H9 (cell line): ENCODE data around the gene FBXL14. TPM values are rescaled to one million over a fixed set of nuclear protein-coding genes. Genes with fewer than 3 reads are reported as not detected.

Source experiments
- DNase-seq: peaks from one replicate; pipeline ENCODE4 v3.0.0-alpha.2; 2017
- H2AFZ ChIP-seq: one replicate; pipeline ENCODE4 v1.6.1; 2013; ENCODE audit warnings: mild to moderate bottlenecking, low read length, control low read depth, moderate library complexity
- H2AK5ac ChIP-seq: 2 replicates; pipeline ENCODE4 v1.6.1; 2013; ENCODE audit warnings: low read length, control low read depth, mixed read lengths; ENCODE audit not compliant: insufficient read length
- H2BK120ac ChIP-seq: one replicate; pipeline ENCODE4 v1.6.1; 2013; ENCODE audit warnings: low read depth, mild to moderate bottlenecking, low read length, control low read depth, inconsistent platforms; ENCODE audit not compliant: poor library complexity, severe bottlenecking
- H2BK12ac ChIP-seq: 2 replicates; pipeline ENCODE4 v1.6.1; 2013; ENCODE audit warnings: low read length, control low read depth, mixed read lengths, low read depth; ENCODE audit not compliant: insufficient read length
- H2BK15ac ChIP-seq: 2 replicates; pipeline ENCODE4 v1.6.1; 2013; ENCODE audit warnings: low read depth, low read length, control low read depth
- H2BK20ac ChIP-seq: one replicate; pipeline ENCODE4 v1.6.1; 2013; ENCODE audit warnings: low read depth, mild to moderate bottlenecking, low read length, control low read depth, inconsistent platforms; ENCODE audit not compliant: poor library complexity, severe bottlenecking
- H2BK5ac ChIP-seq: 2 replicates; pipeline ENCODE4 v1.6.1; 2013; ENCODE audit warnings: low read length, control low read depth, mixed read lengths; ENCODE audit not compliant: insufficient read length
- H3K14ac ChIP-seq: 2 replicates; pipeline ENCODE4 v1.6.1; 2013; ENCODE audit warnings: low read length, control low read depth; ENCODE audit not compliant: insufficient read depth
- H3K18ac ChIP-seq: 2 replicates; pipeline ENCODE4 v1.6.1; 2013; ENCODE audit warnings: low read depth, mild to moderate bottlenecking, mixed read lengths, low read length, control low read depth; ENCODE audit not compliant: insufficient read length
- H3K23ac ChIP-seq: 2 replicates; pipeline ENCODE4 v1.6.1; 2013; ENCODE audit warnings: low read length, control low read depth, mixed read lengths, low read depth; ENCODE audit not compliant: insufficient read length
- H3K23me2 ChIP-seq: 2 replicates; pipeline ENCODE4 v1.6.1; 2013; ENCODE audit warnings: low read depth, mild to moderate bottlenecking, mixed read lengths, low read length, control low read depth; ENCODE audit not compliant: insufficient read length, poor library complexity, severe bottlenecking
- H3K27ac ChIP-seq: 2 replicates; pipeline ENCODE4 v1.5.1; 2013; ENCODE audit warnings: low read length, control low read depth, mixed read lengths, low read depth; ENCODE audit not compliant: insufficient read length
- H3K27me3 ChIP-seq: 2 replicates; pipeline ENCODE4 v1.6.1; 2013; ENCODE audit warnings: low read length, control low read depth, inconsistent platforms; ENCODE audit not compliant: insufficient read depth
- H3K4ac ChIP-seq: 2 replicates; pipeline ENCODE4 v1.6.1; 2013; ENCODE audit warnings: low read depth, mild to moderate bottlenecking, control low read depth, inconsistent platforms, low read length, moderate library complexity
- H3K4me1 ChIP-seq: 2 replicates; pipeline ENCODE4 v1.6.1; 2013; ENCODE audit warnings: low read length, control low read depth, inconsistent platforms; ENCODE audit not compliant: insufficient read depth
- H3K4me2 ChIP-seq: 2 replicates; pipeline ENCODE4 v1.6.1; 2013; ENCODE audit warnings: low read length, control low read depth, mixed read lengths; ENCODE audit not compliant: insufficient read length, insufficient read depth
- H3K56ac ChIP-seq: 2 replicates; pipeline ENCODE4 v1.6.1; 2013; ENCODE audit warnings: low read depth, mild to moderate bottlenecking, mixed read lengths, low read length, control low read depth; ENCODE audit not compliant: insufficient read length
- H3K79me1 ChIP-seq: 2 replicates; pipeline ENCODE4 v1.6.1; 2013; ENCODE audit warnings: low read depth, mild to moderate bottlenecking, moderate library complexity, low read length, control low read depth, inconsistent platforms; ENCODE audit not compliant: insufficient read depth, poor library complexity, severe bottlenecking
- H3K79me2 ChIP-seq: 2 replicates; pipeline ENCODE4 v1.6.1; 2013; ENCODE audit warnings: low read length, control low read depth, inconsistent platforms; ENCODE audit not compliant: insufficient read depth
- H3K9ac ChIP-seq: 2 replicates; pipeline ENCODE4 v1.6.1; 2013; ENCODE audit warnings: low read length, control low read depth, mixed read lengths; ENCODE audit not compliant: insufficient read length; ENCODE audit errors: extremely low read depth
- H3K9me3 ChIP-seq: one replicate; pipeline ENCODE4 v1.6.1; 2013; ENCODE audit warnings: low read depth, low read length, inconsistent platforms; ENCODE audit not compliant: control insufficient read depth
- H3T11ph ChIP-seq: one replicate; pipeline ENCODE4 v1.6.1; 2013; ENCODE audit warnings: mild to moderate bottlenecking, low read length, control low read depth, inconsistent platforms
- H4K20me1 ChIP-seq: one replicate; pipeline ENCODE4 v1.6.1; 2013; ENCODE audit not compliant: control insufficient read depth, insufficient read length, insufficient read depth
- H4K5ac ChIP-seq: 2 replicates; pipeline ENCODE4 v1.6.1; 2013; ENCODE audit warnings: low read depth, mild to moderate bottlenecking, mixed read lengths, low read length, control low read depth; ENCODE audit not compliant: insufficient read length
- H4K8ac ChIP-seq: replicated peaks from 2 replicates; pipeline ENCODE4 v1.6.1; 2013; ENCODE audit warnings: low read length, control low read depth, mixed read lengths, low read depth; ENCODE audit not compliant: insufficient read length
- H4K91ac ChIP-seq: 2 replicates; pipeline ENCODE4 v1.6.1; 2013; ENCODE audit warnings: low read depth, mild to moderate bottlenecking, moderate library complexity, mixed read lengths, low read length, control low read depth; ENCODE audit not compliant: insufficient read length
- H3K27ac Mint-ChIP-seq, 3 experiments: 2 replicates in 2 of 3; 3 replicates in 1 of 3; pipeline ENCODE4 v1.8.0; 2020 to 2021; ENCODE audit warnings: mixed read lengths in 3 of 3, mild to moderate bottlenecking in 1 of 3, moderate library complexity in 1 of 3
- H3K27me3 Mint-ChIP-seq: 2 replicates; pipeline ENCODE4 v1.8.0; 2021; ENCODE audit warnings: low read depth, mild to moderate bottlenecking, moderate library complexity, mixed read lengths
- H3K36me3 Mint-ChIP-seq, 3 experiments: 2 replicates in 2 of 3; 3 replicates in 1 of 3; pipeline ENCODE4 v1.8.0; 2020 to 2021; ENCODE audit warnings: low read depth in 3 of 3, mixed read lengths in 3 of 3; ENCODE audit not compliant: insufficient read depth in 1 of 3
- H3K4me1 Mint-ChIP-seq, 2 experiments: 2 replicates each; pipeline ENCODE4 v1.8.0; 2020; ENCODE audit warnings: mixed read lengths in 2 of 2
- H3K4me3 Mint-ChIP-seq, 2 experiments: 2 replicates in 1 of 2; 3 replicates in 1 of 2; pipeline ENCODE4 v1.8.0; 2020 to 2021; ENCODE audit warnings: mild to moderate bottlenecking in 2 of 2, mixed read lengths in 2 of 2, moderate library complexity in 1 of 2
- H3K9me3 Mint-ChIP-seq, 2 experiments: 2 replicates in 1 of 2; 3 replicates in 1 of 2; pipeline ENCODE4 v1.8.0; 2020; ENCODE audit warnings: mild to moderate bottlenecking in 2 of 2, mixed read lengths in 2 of 2, moderate library complexity in 1 of 2
- WGBS: extraction: QIAGEN DNeasy Blood & Tissue Kit; methylation state at CpG from one replicate; pipeline ENCODE4 v1.1.7; 2013; ENCODE audit warnings: missing lambda C conversion rate, low lambda C conversion rate, mixed read lengths; ENCODE audit not compliant: insufficient read length; ENCODE audit errors: extremely low coverage; 5-methylcytosine and 5-hydroxymethylcytosine counted together
- total RNA-seq: library from RNA; stranded (reverse); gene quantifications from 2 replicates; pipeline ENCODE4 v1.2.1, GENCODE V29; 2021
- TF ChIP-seq, protein P1 (sequence below): fragments of 200-600 bp; sonication (generic); conservative IDR thresholded peaks from 3 replicates; pipeline ENCODE4 v1.8.0; 2021; ENCODE audit warnings: antibody characterized with exemption, mild to moderate bottlenecking

FBXL14 gene
- total RNA-seq, 1 experiment from 2014 or later, result 15.6 TPM

- Mint-ChIP-seq H3K4me1 (peaks cover 0 to 8% of the 10 kb centered on the region in 2 experiments; a peak in 2 of 4 replicates), H3K9me3 (peaks cover 0 to 4% of the 10 kb centered on the region in 2 experiments; a peak in 1 of 5 replicates), H3K4me3 (no peak overlapping the region), H3K27me3 (peaks cover 28% of the 10 kb centered on the region), H3K36me3 (no peaks in the 10 kb centered on the region), H3K27ac (no peak overlapping the region; a peak in 1 of 7 replicates)
- Histone ChIP-seq H3K4me2 (no peak overlapping the region), H3K9ac (no peak overlapping the region), H3K23me2 (no peaks in the 10 kb centered on the region), H2BK5ac (no peak overlapping the region), H4K8ac (no peak overlapping the region), H3K27me3 (no peaks in the 10 kb centered on the region), H3K27ac (no peak overlapping the region), H2BK12ac (no peak overlapping the region), H3T11ph (no peak overlapping the region), H4K91ac (no peak overlapping the region), H3K18ac (no peak overlapping the region), H4K5ac (no peak overlapping the region), H3K79me2 (no peaks in the 10 kb centered on the region), H3K56ac (no peak overlapping the region), H3K23ac (no peak overlapping the region), H3K4me1 (no peaks in the 10 kb centered on the region), H2BK15ac (no peak overlapping the region), H2BK120ac (no peak overlapping the region), H3K79me1 (no peaks in the 10 kb centered on the region), H2AK5ac (no peak overlapping the region), H3K9me3 (no peaks in the 10 kb centered on the region), H3K4ac (no peak overlapping the region), H3K14ac (no peak overlapping the region; the same call in 1 of the 2 replicates), H4K20me1 (no peaks in the 10 kb centered on the region), H2BK20ac (no peak overlapping the region), H2AFZ (no peak overlapping the region)
- TF ChIP-seq, protein P1, sequence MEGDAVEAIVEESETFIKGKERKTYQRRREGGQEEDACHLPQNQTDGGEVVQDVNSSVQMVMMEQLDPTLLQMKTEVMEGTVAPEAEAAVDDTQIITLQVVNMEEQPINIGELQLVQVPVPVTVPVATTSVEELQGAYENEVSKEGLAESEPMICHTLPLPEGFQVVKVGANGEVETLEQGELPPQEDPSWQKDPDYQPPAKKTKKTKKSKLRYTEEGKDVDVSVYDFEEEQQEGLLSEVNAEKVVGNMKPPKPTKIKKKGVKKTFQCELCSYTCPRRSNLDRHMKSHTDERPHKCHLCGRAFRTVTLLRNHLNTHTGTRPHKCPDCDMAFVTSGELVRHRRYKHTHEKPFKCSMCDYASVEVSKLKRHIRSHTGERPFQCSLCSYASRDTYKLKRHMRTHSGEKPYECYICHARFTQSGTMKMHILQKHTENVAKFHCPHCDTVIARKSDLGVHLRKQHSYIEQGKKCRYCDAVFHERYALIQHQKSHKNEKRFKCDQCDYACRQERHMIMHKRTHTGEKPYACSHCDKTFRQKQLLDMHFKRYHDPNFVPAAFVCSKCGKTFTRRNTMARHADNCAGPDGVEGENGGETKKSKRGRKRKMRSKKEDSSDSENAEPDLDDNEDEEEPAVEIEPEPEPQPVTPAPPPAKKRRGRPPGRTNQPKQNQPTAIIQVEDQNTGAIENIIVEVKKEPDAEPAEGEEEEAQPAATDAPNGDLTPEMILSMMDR, result no peak
- DNase-seq, result no peak
- WGBS, result no CpG with 5 or more reads among the region's 23 CpGs
Measured at GRCh38 chr12:1575408-1576401, 18.7 kb downstream of the FBXL14 start.
